ENCODE data around the gene AKIRIN2. TPM values are rescaled to one million over a fixed set of nuclear protein-coding genes. Genes with fewer than 3 reads are reported as not detected.

AKIRIN2 gene
- total RNA-seq, 1 donor from 2014 or later: 16.6 TPM

DNA sequence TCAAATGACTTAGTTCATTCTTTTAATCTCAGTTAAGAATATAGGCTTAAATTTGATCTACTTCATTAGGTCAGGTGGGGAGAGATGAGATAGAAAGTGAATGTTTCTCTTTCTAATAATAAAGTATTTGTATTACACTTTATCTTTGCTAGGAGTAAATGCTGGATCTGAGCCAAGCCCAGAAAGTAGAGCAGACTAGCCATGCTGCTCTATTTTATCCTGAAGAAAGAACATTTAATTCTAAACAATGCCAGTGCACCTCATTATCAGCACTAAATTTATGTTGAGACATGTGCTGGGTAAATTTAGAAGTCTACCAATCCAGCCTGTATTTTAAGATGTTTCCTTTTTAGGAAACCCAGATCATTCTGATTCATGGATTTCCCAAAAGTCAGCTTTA is 43.5 kb downstream of the AKIRIN2 start:
- ATAC-seq (no peak), DNase-seq (ENCODE audit: low spot score) (no peak)

- no peak for ATAC-seq
- no peak for DNase-seq (ENCODE audit: low spot score)
Observed at GRCh38 chr6:87656857-87657256, 45.2 kb downstream of the AKIRIN2 start.

DNA sequence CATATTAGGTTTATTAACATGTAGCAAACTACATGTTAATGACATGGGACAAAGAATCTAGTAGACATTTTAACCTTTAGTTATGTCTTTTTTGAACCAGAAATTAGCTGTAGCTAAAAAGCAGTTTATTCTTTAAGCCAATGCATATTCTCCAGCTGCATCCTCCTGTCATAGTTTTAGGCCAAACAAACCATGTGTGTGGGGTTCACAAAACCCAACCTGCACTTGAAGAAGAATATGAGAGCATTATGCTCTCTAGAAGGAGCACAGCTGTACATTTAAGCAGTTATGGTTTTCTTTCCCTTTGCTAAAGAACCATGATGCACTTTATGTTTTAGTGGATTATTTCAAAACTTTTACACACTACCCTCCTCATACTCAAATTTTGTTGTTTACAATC is 46.2 kb downstream of the AKIRIN2 start:
- no peak for DNase-seq (ENCODE audit: low spot score)
- no peak for ATAC-seq

GRCh38 chr6:87654875-87655454 is 47.1 kb downstream of the AKIRIN2 start:
- DNase-seq (ENCODE audit: low spot score) (no peak), ATAC-seq (no peak)

- DNase-seq (ENCODE audit: low spot score): no peak
- no peak for ATAC-seq
Observed at GRCh38 chr6:87654122-87654521, 47.9 kb downstream of the AKIRIN2 start.

GRCh38 chr6:87653074-87653962 is 48.7 kb downstream of the AKIRIN2 start:
- ATAC-seq (no peak), DNase-seq (ENCODE audit: low spot score) (no peak)

GRCh38 chr6:87645080-87645479 is 57.0 kb downstream of the AKIRIN2 start:
- DNase-seq (ENCODE audit: low spot score) (no peak), ATAC-seq (no peak)

DNA sequence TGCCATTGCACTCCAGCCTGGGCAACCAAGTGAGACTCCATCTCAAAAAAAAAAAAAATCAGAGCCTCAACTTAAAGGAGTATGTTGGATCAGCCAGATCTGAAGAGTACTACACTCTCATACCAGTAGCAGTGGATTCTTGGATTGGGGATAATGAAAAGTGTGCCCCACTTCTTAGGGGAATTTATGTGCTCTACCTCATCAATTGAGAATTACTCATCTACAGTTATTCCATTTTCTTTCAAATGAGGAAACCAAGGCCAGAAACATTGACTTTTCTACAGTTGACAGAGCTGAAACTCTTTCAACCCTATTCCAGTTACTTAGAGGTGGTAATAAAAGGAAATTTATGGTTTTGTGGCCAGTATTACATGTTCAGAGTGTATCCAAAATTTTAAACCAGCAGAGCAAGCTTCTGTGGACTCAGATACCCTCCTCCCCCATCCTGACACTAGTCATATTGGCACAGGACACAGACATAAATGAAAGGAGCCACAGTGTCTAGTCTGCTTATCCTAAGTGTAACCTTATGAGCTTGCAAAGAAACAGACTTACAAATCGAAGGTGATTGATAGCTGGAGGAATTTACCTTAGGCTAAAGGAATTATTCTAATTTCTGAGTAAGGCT is 60.9 kb downstream of the AKIRIN2 start:
- DNase-seq (ENCODE audit: low spot score) (no peak), ATAC-seq (no peak)

DNA sequence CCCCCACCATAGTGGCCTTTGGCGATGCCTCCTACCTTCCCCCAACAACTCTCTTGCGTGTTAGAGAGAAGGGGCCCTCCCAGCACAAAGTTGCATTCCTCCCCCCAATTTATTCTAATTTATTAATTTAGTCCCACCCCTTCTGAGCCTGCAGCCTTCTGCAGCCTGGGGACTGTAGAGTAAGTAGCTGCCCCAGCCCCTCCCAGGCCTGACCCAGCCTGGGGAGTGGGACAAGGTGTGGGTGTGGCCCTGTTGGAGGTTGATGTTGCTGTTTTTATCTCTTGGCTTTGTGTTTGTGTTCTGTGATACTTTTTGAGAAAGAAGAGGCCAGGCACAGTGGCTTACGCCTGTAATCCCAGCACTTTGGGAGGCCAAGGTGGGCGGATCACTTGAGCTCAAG is 62.7 kb downstream of the AKIRIN2 start:
- DNase-seq (ENCODE audit: low spot score) (no peak), ATAC-seq (no peak)

- no peak for DNase-seq (ENCODE audit: low spot score)
- ATAC-seq: no peak
Observed at GRCh38 chr6:87637106-87637505, 64.9 kb downstream of the AKIRIN2 start.

- ATAC-seq (no peak), DNase-seq (ENCODE audit: low spot score) (no peak)
Observed at GRCh38 chr6:87636315-87636714, 65.7 kb downstream of the AKIRIN2 start.

- ATAC-seq (no peak), DNase-seq (ENCODE audit: low spot score) (no peak)
Observed at GRCh38 chr6:87633851-87634250, 68.2 kb downstream of the AKIRIN2 start.

DNA sequence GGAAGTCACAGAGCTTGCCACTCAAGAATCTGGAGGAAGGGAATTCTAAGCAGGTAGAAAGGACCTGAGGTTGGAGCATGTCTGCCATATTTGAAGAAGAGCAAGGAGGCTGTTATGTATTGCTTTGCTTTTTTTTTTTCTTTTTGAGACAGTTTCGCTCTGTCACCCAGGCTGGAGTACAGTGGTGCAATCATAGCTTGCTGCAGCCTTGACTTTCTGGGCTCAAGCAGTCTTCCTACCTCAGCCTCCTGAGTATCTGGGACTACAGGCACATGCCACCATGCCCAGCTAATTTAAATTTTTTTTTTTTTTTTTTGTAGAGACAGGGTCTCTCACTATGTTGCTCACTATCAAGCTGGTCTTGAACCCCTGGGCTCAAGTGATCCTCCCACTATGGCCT is 71.3 kb downstream of the AKIRIN2 start:
- DNase-seq (ENCODE audit: low spot score) (no peak), ATAC-seq (no peak)

- DNase-seq (ENCODE audit: low spot score) (no peak), ATAC-seq (no peak)
Observed at GRCh38 chr6:87628881-87629280, 73.2 kb downstream of the AKIRIN2 start.

DNA sequence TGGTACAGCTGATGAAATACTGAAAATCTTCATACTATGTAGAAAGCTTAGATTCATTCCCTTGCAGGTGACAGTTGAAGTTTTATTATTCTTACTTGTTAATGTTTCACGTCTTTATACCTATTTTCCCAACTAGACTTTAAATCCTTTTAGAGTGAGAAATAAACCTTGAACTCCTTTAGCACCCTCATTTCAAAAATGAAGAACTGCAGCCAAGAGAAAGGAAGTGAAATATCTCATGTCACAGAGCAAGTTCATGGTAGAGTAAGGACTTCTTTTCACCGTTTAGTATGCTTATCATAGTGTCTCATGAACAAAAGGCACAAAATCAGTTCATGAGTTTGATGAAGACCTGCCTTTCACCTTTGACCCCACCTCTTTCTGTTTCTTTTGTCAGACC is 73.6 kb downstream of the AKIRIN2 start:
- DNase-seq (ENCODE audit: low spot score) (no peak), ATAC-seq (no peak)

Other genes with a start within 250 kb of the AKIRIN2 start
- 9.1 TPM for gene SLC35A1, start 229.3 kb downstream of the AKIRIN2 start, total RNA-seq
- 13.6 TPM for gene RARS2, start 112.2 kb downstream of the AKIRIN2 start, total RNA-seq
- 6.3 TPM for gene ORC3, start 112.1 kb downstream of the AKIRIN2 start, total RNA-seq

All from left lobe of liver (tissue), 2 donors.